Liver (tissue), 9 donors: Measurements from ENCODE around the gene CDCA4. TPM values are rescaled to one million over a fixed set of nuclear protein-coding genes. Genes with fewer than 3 reads are reported as not detected.

ENCODE experiments used
- DNase-seq: peaks from one replicate; pipeline ENCODE4 v3.0.0-alpha.2; 2017; ENCODE audit warnings: low spot score
- H3K27ac ChIP-seq, 2 donors: one replicate each; pipeline ENCODE4 v1.7.0; 2013; ENCODE audit warnings: inconsistent platforms in 2 of 2, low read length in 2 of 2, control low read depth in 1 of 2, low read depth in 1 of 2, mild to moderate bottlenecking in 1 of 2
- H3K27me3 ChIP-seq, 4 donors: one replicate each; pipeline versions ENCODE4 v1.6.1 to v1.7.0; 2013; ENCODE audit warnings: low read length in 3 of 4, inconsistent platforms in 1 of 4, mild to moderate bottlenecking in 1 of 4, moderate library complexity in 1 of 4; ENCODE audit not compliant: control insufficient read depth in 4 of 4, insufficient read depth in 4 of 4
- H3K36me3 ChIP-seq, 4 donors: one replicate each; pipeline versions ENCODE4 v1.6.1 to v1.7.0; 2013; ENCODE audit warnings: low read length in 3 of 4, mild to moderate bottlenecking in 3 of 4, low read depth in 1 of 4, moderate library complexity in 1 of 4; ENCODE audit not compliant: control insufficient read depth in 4 of 4, insufficient read depth in 3 of 4
- H3K4me1 ChIP-seq, 4 donors: one replicate each; pipeline versions ENCODE4 v1.6.1 to v1.7.0; 2013; ENCODE audit warnings: low read length in 3 of 4, mild to moderate bottlenecking in 3 of 4, moderate library complexity in 1 of 4; ENCODE audit not compliant: control insufficient read depth in 4 of 4, insufficient read depth in 4 of 4
- H3K4me3 ChIP-seq, 3 donors: one replicate each; pipeline versions ENCODE4 v1.6.1 to v1.7.0; 2013; ENCODE audit warnings: low read length in 3 of 3, control low read depth in 1 of 3, low read depth in 1 of 3, mild to moderate bottlenecking in 1 of 3
- H3K9ac ChIP-seq, 2 donors: one replicate each; pipeline ENCODE4 v1.7.0; 2013; ENCODE audit warnings: low read length in 2 of 2, mild to moderate bottlenecking in 2 of 2, moderate library complexity in 2 of 2, control low read depth in 1 of 2, low read depth in 1 of 2
- H3K9me3 ChIP-seq, 4 donors: one replicate each; pipeline versions ENCODE4 v1.6.1 to v1.7.0; 2013; ENCODE audit warnings: low read length in 3 of 4; ENCODE audit not compliant: control insufficient read depth in 4 of 4
- CTCF ChIP-seq: fragments of 150-350 bp; IDR thresholded peaks from 2 replicates; pipeline ENCODE4 v1.5.1; 2017; ENCODE audit warnings: improper control_type of control experiment, low read depth, low read length; ENCODE audit not compliant: missing input control
- EGR1 ChIP-seq, 2 donors: IDR thresholded peaks; 2 replicates each; pipeline ENCODE4 v1.6.1; 2016 to 2018; ENCODE audit warnings: antibody characterized with exemption in 2 of 2, low read depth in 2 of 2
- FOXA1 ChIP-seq: IDR thresholded peaks from 2 replicates; pipeline ENCODE4 v1.6.1; 2016; ENCODE audit warnings: antibody characterized with exemption
- FOXA2 ChIP-seq: IDR thresholded peaks from 2 replicates; pipeline ENCODE4 v1.6.1; 2016; ENCODE audit warnings: antibody characterized with exemption
- GABPA ChIP-seq, 2 donors: IDR thresholded peaks in 1 of 2; conservative IDR thresholded peaks in 1 of 2; 2 replicates each; pipeline ENCODE4 v1.6.1; 2016; ENCODE audit warnings: antibody characterized with exemption in 2 of 2, mild to moderate bottlenecking in 1 of 2, moderate library complexity in 1 of 2
- HNF4A ChIP-seq, 2 donors: conservative IDR thresholded peaks; 2 replicates each; pipeline ENCODE4 v1.6.1; 2016; ENCODE audit warnings: antibody characterized with exemption in 2 of 2, mild to moderate bottlenecking in 2 of 2
- HNF4G ChIP-seq: IDR thresholded peaks from 2 replicates; pipeline ENCODE4 v1.6.1; 2016; ENCODE audit warnings: antibody characterized with exemption
- JUND ChIP-seq, 2 donors: IDR thresholded peaks; 2 replicates each; pipeline ENCODE4 v1.6.1; 2016; ENCODE audit warnings: antibody characterized with exemption in 2 of 2
- NR2F2 ChIP-seq: IDR thresholded peaks from 2 replicates; pipeline ENCODE4 v1.6.1; 2016; ENCODE audit warnings: antibody characterized with exemption
- RAD21 ChIP-seq, 2 donors: IDR thresholded peaks; 2 replicates each; pipeline ENCODE4 v1.6.1; 2016; ENCODE audit warnings: antibody characterized with exemption in 2 of 2, mild to moderate bottlenecking in 2 of 2
- RXRA ChIP-seq, 2 donors: IDR thresholded peaks; 2 replicates each; pipeline ENCODE4 v1.6.1; 2017 to 2018; ENCODE audit warnings: antibody characterized with exemption in 2 of 2, mild to moderate bottlenecking in 1 of 2
- SP1 ChIP-seq: IDR thresholded peaks from 2 replicates; pipeline ENCODE4 v1.6.1; 2018; ENCODE audit warnings: antibody characterized with exemption, mild to moderate bottlenecking
- TAF1 ChIP-seq: conservative IDR thresholded peaks from 2 replicates; pipeline ENCODE4 v1.6.1; 2016; ENCODE audit warnings: antibody characterized with exemption, mild to moderate bottlenecking
- YY1 ChIP-seq: IDR thresholded peaks from 2 replicates; pipeline ENCODE4 v1.6.1; 2016; ENCODE audit warnings: antibody characterized with exemption, mild to moderate bottlenecking
- ZBTB33 ChIP-seq: IDR thresholded peaks from 2 replicates; pipeline ENCODE4 v1.6.1; 2016; ENCODE audit warnings: antibody characterized with exemption
- WGBS: extraction: QIAGEN DNeasy Blood & Tissue Kit; methylation state at CpG from one replicate; pipeline ENCODE4 v1.1.7; 2013; 5-methylcytosine and 5-hydroxymethylcytosine counted together
- polyA plus RNA-seq, 2 donors: library from polyadenylated mRNA; stranded (reverse) in 1 of 2; unstranded in 1 of 2; fragments of 200-250 nt in 1 of 2; fragments of >200 nt in 1 of 2; fragmentation: Nextera tagmentation in 1 of 2; extraction: Ambion mirVana in 1 of 2; gene quantifications; one replicate each; pipeline versions ENCODE4 v1.2.1 to v1.2.3, GENCODE V29; 2013 to 2015
- total RNA-seq, 2 donors: library from RNA; depleted of rRNA; stranded (reverse); fragments of >200 nt; gene quantifications; one replicate each; pipeline ENCODE4 v1.2.3, GENCODE V29; 2014
- TF ChIP-seq, protein P1 (sequence below): IDR thresholded peaks from 2 replicates; pipeline ENCODE4 v1.6.1; 2016; ENCODE audit warnings: antibody characterized with exemption, mild to moderate bottlenecking
- TF ChIP-seq, protein P2 (sequence below): IDR thresholded peaks from 2 replicates; pipeline ENCODE4 v1.6.1; 2016; ENCODE audit warnings: antibody characterized with exemption
- TF ChIP-seq, protein P3 (sequence below): IDR thresholded peaks from 2 replicates; pipeline ENCODE4 v1.6.1; 2016; ENCODE audit warnings: antibody characterized with exemption
- donor health status: healthy.
- donor health status: healthy.
- donor health status: healthy.
- donor health status: healthy.
- donor health status: healthy.

The CDCA4 gene
- total and polyA plus RNA-seq, 4 donors = 1.2 to 34.5 (median 2.7) TPM

DNA sequence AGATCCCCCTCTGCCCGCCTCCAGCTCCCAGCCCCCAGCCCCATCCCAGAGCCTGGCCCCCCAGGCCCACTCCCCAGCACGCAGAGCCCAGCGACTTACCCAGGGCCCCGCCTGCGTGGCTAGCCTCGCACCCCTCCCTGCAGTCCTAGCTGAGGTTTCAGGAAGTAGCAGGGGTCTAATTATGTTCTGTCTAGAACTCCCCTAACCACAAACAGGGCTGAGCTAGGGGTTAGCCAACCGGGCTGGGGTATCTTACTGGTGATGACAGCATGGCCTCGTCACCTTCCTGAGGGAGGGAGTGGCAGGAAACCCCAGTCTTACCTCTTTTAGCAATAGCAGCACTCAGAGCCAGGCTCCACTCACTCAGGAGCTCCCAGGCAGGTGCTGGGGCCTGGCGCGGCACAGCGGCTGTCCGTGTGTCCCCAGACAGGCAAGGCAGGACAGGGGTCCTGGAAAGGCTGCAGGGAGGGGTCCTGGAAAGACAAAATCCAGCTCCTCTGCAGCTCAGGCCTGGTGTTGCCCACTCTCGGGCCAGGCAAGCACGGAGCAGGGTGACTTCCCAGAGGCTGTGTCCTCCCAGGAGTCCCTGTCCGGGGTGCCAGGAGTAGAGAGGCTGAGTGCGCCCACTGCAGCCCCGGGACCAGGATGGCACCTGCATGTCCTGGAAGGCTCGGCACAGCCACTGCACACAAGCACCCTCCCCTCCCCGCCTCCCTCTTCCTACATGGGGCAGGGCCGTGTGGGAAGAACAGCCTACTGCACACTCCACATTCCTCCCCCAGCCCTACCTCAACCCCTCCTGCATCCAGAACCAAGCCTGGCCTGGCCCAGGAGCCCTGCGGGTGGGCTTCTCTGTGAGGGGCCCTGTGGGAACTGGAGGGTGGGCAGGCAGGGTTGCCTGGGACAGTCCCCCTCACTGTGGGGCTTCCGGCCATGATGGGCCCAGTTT, 44.7 kb upstream of the CDCA4 start, which contains the start of gene GPR132:
Gene GPR132, minus strand, starts transcription at position 151 of the 949 bp plus-strand sequence. CDS start 10,010 bp downstream, outside the sequence.
- Histone ChIP-seq H3K9ac (peak within 1 kb of the TSS in 1 of 2 donors; percentile 44), H3K4me3 (peak within 1 kb of the TSS in 2 of 3 donors; percentile 5 to 24), H3K36me3 (no peaks in the 10 kb centered on the region), H3K9me3 (no peaks in the 10 kb centered on the region), H3K27me3 (no peaks in the 10 kb centered on the region), H3K27ac (peak within 1 kb of the TSS; percentile 75 to 79), H3K4me1 (peaks cover 0 to 7% (median 0%) of the 10 kb centered on the region in 4 donors)
- no peak for DNase-seq
- no peak for TF ChIP-seq RAD21 (IDR thresholded peaks at IDR 0.05)
- WGBS = 72% methylated on average over 22 of the region's 22 CpGs

DNA sequence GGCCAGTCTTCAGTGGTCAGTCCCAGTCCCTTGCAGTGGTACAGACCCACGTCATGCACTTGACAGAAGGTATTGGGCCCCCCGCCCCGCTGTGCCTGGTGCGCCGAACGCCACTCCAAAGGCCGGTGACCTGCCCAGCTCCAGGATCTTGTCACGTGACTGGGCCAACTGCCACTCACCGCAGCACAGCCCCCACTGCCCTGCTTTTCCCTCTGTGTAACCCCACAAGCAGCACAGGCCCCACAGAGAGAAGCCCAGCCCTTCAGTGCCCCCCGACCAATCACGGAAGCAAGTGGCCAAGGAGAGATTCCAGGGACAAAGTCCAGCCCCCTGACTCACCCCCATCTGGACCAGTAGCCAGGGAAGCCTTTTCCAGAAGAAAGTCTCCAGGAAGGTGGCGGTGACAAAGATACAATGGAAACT, 43.8 kb upstream of the CDCA4 start:
- 36% methylated on average over 12 of the region's 12 CpGs for WGBS
- no peak for TF ChIP-seq SP1
- TF ChIP-seq FOXA1 = no peak
- TF ChIP-seq YY1 = no peak
- TF ChIP-seq, protein P1, sequence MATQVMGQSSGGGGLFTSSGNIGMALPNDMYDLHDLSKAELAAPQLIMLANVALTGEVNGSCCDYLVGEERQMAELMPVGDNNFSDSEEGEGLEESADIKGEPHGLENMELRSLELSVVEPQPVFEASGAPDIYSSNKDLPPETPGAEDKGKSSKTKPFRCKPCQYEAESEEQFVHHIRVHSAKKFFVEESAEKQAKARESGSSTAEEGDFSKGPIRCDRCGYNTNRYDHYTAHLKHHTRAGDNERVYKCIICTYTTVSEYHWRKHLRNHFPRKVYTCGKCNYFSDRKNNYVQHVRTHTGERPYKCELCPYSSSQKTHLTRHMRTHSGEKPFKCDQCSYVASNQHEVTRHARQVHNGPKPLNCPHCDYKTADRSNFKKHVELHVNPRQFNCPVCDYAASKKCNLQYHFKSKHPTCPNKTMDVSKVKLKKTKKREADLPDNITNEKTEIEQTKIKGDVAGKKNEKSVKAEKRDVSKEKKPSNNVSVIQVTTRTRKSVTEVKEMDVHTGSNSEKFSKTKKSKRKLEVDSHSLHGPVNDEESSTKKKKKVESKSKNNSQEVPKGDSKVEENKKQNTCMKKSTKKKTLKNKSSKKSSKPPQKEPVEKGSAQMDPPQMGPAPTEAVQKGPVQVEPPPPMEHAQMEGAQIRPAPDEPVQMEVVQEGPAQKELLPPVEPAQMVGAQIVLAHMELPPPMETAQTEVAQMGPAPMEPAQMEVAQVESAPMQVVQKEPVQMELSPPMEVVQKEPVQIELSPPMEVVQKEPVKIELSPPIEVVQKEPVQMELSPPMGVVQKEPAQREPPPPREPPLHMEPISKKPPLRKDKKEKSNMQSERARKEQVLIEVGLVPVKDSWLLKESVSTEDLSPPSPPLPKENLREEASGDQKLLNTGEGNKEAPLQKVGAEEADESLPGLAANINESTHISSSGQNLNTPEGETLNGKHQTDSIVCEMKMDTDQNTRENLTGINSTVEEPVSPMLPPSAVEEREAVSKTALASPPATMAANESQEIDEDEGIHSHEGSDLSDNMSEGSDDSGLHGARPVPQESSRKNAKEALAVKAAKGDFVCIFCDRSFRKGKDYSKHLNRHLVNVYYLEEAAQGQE = no peak
- no peak for TF ChIP-seq FOXA2
- TF ChIP-seq HNF4A (conservative IDR thresholded peaks at IDR 0.05) = no peak
- no peak for TF ChIP-seq GABPA (IDR thresholded peaks at IDR 0.05 in 1 of 2, conservative IDR thresholded peaks at IDR 0.05 in 1 of 2)
- TF ChIP-seq, protein P2, sequence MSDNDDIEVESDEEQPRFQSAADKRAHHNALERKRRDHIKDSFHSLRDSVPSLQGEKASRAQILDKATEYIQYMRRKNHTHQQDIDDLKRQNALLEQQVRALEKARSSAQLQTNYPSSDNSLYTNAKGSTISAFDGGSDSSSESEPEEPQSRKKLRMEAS = no peak
- TF ChIP-seq HNF4G = no peak
- no peak for TF ChIP-seq CTCF
- TF ChIP-seq EGR1 (IDR thresholded peaks at IDR 0.05; ENCODE audit: low read depth in 2 of 2) = no peak
- no peak for TF ChIP-seq RXRA (IDR thresholded peaks at IDR 0.05)
- TF ChIP-seq JUND (IDR thresholded peaks at IDR 0.05) = no peak
- TF ChIP-seq, protein P3, sequence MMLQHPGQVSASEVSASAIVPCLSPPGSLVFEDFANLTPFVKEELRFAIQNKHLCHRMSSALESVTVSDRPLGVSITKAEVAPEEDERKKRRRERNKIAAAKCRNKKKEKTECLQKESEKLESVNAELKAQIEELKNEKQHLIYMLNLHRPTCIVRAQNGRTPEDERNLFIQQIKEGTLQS = no peak
- TF ChIP-seq NR2F2 = no peak
- no peak for TF ChIP-seq ZBTB33
- no peak for TF ChIP-seq TAF1
- TF ChIP-seq RAD21 (IDR thresholded peaks at IDR 0.05) = no peak
- Histone ChIP-seq H3K4me3 (peak overlapping the region in 2 of 3 donors; percentile 5 to 24), H3K9ac (peak overlapping the region in 1 of 2 donors; percentile 44), H3K27me3 (no peaks in the 10 kb centered on the region), H3K4me1 (peaks cover 0 to 9% (median 1%) of the 10 kb centered on the region in 4 donors), H3K9me3 (no peaks in the 10 kb centered on the region), H3K36me3 (no peaks in the 10 kb centered on the region), H3K27ac (peak overlapping the region; percentile 75 to 79)
- DNase-seq = no peak
